NCI-H226 (cell line): Measurements from ENCODE around the gene FNDC10.
"Not testable (repeated sequence)": the region's sequence is repeated elsewhere in the genome, so short reads cannot be mapped to it uniquely, and the experiment has no call there.

Experiments used
- DNase-seq: peaks from one replicate; pipeline ENCODE4 v3.0.0-alpha.2; 2015

Gene FNDC10

DNA sequence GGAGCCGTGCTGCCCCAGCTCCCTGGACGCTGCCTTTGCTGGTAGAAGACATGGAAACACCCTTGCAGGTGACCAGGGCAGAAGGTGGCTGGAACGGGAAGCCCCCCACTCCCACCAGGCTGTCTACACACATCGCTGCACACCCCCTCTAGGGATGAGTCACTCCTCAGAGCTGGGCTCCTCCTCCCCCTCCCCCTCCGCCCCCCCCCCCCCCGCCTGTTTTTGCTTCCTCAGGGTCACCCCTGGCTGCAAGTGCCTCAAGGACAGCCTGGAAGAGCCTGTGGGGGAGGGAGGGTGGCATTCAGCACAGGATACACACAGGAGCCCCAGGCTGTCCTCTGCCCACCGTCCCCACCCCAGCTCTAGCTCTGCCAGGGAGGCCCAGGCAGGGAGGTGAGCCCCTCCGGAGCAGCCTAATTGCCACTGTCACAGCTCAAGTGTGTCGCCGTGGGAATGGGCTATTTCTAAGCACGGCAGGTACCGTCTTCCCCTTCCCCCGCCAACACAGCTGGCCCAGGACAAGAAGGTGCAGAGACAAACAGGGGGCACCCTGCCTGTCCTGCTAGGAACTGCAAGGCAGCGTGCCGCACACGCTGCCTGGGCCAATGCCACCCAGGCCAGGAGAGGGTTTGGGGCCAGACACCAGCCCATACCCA is 2.5 kb downstream of the FNDC10 start:
- no peak for DNase-seq

DNA sequence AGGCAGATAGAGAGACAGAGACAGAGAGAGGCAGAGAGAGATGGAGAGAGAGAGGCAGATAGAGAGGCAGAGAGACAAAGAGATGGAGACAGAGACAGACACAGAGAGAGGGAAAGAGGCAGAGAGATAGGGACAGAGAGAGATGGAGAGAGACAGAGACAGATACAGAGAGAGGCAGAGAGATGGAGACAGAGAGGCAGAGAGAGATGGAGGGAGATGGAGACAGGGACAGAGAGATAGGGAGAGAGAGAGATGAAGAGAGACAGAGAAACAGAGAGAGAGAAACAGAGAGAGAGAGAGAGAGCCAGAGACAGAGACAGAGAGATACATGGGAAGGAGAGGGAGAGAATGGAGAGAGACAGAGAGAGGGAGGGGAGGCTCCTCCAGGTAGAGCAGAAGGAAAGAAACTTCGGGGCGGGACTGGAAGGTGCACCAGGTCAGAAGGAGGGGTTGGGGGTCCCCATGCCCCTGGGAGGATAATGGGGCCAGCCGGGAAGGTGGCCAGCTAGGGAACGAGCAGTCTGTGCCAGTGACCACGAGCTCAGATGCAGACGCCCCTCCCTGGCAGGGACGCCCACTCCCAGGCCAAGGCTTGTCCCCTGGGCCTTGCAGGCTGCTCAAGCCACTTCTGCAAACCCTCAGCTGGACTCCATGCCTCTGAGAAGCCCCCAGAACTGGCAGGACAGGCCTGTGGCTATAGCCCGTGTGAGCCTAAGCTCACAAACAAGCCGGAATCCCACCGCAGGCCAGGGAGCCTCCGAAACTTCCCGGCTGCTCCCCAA is 3.3 kb downstream of the FNDC10 start:
- DNase-seq: no peak

DNA sequence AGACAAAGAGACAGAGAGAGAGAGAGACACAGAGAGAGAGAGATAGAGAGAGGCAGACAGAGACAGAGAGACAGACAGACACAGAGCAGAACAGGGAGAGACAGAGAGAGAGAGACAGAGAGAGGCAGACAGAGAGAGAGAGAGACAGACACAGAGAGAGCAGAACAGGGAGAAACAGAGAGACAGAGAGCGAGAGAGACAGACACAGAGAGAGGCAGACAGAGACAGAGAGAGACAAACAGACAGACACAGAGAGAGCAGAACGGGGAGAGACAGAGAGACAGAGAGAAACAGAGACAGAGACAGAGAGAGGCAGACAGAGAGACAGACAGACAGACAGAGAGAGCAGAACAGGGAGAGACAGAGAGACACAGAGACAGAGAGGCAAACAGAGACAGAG is 4.6 kb downstream of the FNDC10 start:
- not testable (repeated sequence) for DNase-seq

DNA sequence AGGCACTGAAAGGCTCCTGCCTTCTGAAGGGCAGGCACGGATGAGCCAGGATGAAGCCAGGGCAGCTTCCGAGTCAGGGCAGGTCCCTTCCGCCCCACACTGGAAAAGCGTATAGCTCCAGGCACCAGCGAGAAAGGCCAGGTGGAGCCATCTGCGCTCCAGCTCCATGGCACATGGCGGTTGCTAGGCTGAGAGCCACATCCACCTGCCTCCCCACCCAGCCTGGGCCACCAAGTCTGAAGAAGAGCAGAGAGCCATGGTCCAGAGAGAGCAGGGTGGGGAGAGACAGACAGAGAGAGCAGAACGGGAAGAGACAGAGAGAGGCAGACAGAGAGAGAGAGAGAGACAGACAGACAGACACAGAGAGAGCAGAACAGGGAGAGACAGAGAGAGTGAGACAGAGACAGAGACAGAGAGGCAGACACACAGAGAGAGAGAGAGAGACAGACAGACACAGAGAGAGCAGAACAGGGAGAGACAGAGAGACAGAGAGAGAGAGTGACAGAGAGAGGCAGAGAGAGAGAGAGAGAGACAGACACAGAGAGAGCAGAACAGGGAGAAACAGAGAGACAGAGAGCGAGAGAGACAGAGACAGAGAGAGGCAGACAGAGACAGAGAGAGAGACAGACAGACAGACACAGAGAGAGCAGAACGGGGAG is 5.2 kb downstream of the FNDC10 start:
- DNase-seq: no peak

DNA sequence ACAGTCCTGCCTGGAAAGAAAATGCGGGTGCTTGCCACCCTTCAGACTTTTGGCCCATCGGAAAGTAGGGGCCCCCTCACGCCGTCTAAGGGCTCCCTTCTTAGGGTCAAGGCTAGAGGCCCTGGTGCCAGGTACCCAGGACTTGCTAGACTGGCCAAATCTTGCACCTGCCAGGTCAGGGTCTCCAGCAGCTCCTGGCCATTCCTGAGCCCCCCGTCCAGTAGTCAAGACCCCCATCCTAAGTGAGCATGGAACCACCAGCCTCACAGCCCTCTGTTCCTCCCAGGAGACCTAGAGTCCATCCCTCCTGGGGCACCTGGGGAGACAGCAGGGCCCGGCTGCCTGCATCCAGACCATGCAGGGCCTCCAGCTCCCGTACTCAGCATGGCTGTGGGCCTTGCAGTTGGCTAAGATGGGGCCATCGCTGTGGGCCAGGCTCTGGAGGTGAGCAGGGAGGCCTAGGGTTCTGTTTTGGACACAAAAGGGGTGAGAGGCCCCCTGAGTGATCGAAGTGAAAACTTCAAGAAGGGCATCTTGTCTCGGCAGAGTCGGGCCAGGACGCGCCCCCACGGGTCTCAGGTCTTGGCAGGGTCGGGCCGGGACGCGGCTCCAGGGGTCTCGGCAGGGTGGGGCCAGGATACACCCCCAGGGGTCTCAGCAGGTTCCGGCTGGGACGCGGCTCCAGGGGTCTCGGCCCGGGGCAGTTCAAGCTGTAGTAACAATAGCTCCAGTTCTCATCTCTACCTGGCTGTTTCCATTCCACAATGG is 5.9 kb downstream of the FNDC10 start:
- no peak for DNase-seq

DNA sequence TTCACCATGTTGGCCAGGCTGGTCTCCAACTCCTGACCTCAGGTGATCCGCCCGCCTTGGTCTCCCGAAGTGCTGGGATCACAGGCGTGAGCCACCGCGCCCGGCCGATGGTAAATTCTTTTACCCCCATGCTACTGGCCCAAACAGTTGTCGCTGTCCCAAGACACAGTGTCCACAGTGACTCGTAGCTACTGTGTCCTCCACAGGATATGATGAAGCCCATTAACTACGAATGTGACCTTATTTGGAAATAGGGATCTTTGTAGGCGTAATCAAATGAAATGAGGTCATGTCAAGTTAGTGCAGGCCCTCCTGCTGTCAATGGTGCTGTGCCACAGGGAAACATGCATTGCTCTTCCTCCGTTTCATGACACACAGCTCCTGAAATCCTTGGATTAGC is 8.5 kb downstream of the FNDC10 start:
- DNase-seq: no peak

DNA sequence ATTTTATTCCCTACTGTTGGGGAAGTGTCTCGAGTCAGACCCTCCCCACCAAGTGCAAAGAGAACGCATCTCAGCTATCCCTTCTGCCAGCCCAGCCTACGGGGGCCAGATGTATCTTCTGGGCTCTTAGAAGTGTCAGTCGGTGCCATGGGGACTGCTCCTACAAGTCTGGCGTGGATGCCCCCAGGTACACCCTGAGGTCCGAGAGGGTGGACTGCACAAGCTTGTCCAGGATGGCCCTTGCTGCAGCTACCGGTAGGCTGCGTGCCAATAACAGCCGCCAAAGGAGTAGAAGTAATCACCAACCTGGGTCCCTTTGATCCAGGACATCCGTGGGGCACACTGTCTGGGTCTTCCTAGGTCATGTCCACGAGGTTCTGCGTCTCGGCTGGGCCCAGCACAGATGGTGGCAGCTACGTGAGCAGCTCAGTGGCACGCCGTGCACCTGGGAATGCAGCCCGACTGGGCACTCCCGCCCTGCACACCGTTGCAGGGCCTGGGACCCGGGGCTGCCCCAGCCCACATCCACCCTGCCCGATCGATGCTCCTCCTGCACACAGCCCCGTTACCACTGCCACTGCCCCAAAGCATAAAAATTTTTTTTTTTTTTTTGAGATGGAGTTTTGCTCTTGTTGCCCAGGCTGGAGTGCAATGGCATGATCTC is 16.5 kb downstream of the FNDC10 start:
- no peak for DNase-seq

DNA sequence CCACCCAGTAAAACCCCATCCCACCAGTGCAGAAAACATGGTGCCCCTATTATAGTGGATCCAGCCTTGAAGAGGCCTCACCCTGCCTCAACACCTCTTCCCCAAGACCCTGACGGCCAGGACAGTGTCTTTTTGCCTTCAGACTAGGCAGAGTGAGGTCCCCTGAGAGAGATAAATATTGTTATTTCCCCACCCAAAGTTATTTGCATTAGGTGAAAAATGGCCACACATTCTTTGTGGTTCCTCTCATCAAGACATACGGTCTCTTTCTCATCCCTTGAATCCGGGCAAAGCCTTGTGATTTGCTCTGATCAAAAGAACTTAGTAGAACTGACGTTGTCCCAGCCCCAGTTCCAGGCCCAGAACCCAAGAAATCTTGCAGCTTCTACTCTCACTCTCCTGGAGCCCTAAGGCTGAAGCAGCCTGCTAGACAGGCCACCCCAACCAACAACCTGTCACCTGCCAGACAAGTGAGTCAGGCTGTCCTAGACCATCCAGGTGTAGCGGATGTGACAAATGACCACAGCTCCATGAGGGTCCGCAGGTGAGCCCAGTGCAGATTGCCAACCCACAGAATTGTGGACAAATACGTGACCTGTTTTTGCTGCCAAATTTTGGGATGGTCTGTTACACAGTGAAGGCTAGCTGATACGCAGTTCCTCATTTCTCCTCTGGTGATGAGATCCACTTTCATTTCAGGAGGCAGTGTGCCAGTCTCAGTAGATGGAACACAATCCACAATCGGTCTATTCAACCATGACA is 17.2 kb downstream of the FNDC10 start:
- no peak for DNase-seq

DNA sequence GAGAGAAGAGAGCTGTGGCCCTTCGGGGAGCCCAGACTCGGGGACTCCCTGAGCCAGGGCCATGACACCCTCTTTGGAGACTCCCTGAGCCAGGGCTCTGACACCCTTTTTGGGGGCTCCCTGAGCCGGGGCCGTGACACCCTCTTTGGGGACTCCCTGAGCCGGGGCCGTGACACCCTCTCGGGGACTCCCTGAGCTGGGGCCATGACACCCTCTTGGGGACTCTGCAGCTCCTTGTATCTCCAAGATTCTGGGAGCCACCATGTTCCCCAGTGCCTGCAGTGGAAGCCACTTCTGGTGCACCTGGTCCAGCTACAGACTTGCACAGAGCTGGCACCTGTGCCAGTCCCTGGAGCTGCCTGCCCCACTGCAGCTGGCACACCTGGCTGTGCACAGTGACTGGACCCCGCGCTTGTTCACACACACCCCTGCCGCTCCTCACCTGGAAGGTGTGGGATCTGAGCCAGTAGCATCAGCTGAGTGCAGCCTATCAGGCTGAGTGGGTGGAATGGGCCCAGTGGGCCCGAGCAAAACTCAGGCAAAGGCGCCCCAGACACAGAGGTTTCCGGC is 21.5 kb downstream of the FNDC10 start:
- no peak for DNase-seq

DNA sequence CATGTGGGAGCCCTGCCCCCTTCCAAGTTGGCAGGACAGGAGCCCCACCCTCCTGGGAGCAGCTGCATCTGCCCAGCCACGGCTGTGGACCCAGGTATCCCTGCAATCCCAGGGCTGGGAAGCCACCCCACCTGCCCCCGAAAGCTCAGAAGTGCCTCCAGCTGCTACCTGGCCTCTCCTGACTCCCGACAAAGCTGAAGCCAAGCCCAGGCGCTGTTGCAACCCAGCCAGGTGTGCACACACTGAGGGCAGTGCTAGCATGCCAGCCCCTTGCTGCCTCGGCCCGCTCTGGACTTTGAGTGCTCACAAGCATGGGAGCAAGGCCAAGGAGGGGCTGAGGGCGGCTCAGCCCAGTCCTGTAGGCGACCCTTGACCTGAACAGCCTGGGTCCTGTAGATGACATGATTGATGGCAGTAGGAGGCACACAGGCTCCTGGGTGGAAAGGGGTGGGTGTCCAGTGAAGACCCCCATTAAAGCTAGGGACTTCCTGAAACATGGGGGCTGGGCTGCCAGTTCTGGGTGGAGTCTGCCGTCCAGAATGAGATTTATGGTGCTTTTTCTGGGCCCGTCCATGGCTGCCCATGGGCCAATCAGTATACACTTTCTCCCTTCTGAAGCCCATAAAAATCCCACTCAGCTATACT is 22.4 kb downstream of the FNDC10 start:
- DNase-seq: no peak

DNA sequence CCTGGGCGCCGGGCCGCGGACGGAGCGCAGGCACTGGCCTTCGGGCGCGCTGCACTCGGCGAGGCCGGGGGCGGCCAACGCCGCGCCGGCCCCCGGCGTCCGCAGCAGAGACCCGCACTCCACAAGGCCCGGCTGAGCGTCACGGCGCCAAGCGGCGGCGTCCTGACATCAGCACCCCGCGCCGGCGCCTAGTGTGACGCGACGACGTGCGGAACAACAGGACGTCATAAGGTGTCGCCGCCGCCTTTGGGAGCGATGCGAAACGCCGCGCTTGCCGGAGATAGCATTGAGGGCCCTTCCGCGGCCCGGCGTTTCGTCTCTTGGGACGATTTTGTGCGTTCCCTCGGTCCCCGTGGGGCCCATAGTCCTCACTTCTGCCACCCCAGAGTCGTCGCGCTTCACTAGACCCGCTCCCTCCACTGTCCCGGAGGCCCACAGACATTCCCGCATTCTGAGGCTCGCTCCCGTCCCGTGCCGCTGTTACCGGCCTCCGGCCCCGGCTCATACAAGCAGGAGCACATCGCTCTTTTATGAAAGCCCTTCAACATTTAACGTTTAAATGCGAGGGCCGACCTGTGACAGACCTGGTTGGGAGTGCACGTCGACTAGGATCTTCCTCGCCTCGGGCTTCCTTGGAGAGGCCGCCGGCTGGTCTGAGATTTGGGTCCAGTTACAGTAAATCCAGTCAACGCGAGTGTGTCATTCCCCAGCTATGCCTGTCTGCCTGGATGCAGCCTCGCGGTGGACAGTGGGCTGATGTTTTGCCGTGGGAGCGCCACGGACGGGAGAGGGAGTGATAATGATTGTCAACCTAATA is 25.0 kb downstream of the FNDC10 start, which contains the start of gene SSU72:
Gene SSU72, minus strand, starts transcription at position 143 of the 817 bp plus-strand sequence. CDS start 306 bp downstream, outside the sequence.
- peak; percentile 81 for DNase-seq

DNA sequence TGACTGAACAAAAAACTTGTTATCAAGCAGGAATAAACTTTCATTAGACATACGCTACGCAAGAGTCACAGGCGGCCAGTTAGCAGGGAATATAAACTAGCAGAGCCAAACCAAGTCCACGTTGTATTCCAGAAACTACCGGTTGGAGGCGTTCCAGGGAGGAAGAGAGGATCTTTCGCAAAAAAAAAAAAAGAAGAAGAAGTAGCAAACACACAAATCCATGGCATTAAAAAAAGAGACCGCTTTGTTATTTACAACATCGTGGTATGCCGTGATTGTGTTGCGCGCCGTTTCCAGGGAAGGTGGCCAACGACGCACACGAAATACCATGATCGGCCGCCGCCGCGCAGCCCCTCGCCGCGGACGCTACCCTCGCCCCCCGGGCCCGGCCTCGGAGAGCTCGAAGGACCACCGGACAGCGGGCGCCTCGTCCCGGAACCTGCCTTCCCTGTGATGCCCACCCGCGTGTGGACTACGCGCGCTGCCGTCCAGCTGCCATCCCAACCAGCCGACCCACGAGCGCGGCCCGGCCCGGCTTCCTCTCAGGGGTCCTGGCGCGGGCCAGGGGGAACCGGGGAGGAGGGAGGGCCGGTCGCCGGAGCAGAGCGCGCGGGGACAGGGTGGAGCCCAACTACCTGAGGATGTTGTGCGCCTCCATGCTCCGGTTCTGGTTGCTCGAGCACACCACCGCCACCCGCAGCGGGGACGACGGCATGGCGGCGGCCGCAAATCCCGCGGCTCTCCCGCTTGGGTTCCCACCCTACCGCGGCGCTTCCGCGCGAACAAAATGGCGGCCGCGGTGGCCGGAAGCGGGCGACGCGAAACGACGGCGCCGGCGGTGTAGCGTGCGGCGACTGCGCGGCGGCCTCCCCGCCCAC is 25.9 kb downstream of the FNDC10 start:
- DNase-seq: peak; percentile 75

DNA sequence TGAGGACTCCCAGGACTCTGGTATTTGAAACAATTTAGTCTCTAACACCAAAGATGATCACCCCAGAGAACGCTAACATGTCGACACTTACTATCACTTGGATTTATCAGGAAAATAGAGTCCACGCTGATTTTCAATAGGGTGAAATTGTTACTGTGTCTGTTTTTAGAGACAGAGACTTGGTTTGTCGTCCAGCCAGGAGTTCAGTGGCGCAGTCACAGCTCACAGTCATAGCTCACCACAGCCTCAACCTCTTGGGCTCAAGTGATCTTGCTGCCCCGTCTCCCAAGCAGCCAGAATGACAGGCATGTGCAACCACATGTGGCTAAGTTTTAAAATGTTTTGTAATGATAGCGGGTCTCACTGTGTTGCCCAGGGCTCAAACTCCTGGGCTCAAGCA is 30.6 kb downstream of the FNDC10 start:
- no peak for DNase-seq

DNA sequence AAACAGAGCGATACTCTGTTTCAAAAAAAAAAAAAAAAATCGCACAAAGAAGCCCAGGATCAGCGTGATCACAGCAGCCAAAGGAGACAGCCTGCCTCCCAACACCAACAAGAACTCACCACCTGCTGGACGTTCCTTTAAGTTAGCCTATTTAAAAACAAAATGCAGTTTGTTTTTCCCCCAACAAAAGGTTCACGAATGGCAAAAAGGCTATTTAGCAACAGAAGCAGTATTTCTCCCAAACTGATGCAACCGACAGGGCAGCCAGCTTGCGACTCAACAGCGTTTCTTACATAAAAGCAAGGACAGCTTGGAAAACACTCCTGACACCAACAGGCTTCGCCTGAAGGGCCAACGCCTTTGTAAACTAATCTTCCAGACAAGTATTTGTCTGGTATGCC is 32.0 kb downstream of the FNDC10 start:
- DNase-seq: no peak

DNA sequence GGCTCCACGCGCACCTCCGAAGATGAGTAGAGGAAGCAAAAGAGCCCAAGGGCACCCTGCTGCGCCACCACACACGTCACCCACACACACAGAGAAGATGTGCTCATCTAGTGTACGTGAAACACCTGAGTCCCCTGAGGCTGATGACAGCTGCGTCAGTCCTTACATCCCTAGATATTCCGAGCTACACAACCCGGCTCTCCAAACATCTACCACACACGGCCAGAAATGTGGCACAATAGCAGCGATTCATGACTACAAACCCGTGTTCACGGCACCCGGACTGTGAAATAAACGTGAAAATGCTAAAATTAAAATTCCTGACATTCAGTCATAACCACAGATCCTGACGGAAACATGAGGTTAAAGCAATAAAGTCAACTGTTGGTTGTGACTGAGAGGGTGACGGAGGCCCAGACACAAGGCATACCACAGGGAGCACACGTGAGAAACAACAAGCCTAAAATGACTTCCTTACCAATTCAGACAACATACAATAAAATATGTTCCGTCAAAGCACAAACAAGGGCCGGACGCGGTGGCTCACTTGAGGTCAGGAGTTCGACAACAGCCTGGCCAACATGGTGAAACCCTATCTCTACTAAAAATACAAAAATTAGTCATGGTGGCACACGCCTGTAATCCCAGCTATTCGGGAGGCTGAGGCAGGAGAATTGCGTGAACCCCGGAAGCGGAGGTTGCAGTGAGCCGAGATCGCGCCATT is 32.6 kb downstream of the FNDC10 start:
- no peak for DNase-seq

DNA sequence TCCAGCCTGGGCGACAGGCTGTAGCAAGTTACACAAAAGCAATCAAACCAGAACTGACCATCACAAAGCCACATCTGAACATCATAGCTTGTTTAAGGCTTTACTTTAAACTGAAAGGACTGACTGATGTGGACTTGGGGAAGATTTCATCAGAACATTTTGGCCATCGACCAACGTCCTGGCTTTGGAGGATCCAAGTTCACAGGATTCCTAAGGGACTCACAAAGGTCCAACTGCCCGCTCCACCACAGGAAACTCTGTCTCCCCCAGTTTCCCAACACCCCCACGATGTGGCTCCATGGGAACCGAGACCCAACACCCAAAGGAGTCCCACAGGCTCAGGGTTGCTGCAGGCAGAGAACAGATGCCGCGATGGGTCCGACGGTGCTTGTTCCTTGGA is 34.6 kb downstream of the FNDC10 start:
- no peak for DNase-seq

DNA sequence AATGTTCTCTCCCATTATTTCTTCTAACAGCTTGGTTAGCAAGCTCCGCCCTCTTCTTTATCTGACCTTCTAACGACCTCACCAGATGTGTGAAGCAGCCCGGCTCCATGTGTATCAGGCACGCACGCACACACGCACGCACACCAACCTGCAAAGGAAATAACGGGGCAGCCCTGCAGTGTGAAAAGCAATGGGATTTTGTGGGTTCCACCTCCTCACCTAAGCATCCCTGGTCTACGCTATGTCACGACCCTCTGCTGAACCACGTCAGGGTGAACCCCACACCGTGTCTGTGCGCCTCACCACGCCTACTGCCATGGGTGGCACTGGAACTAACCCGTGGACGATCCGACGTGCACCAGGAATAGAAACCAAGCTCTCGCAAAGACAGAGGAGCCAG is 35.7 kb downstream of the FNDC10 start:
- no peak for DNase-seq

DNA sequence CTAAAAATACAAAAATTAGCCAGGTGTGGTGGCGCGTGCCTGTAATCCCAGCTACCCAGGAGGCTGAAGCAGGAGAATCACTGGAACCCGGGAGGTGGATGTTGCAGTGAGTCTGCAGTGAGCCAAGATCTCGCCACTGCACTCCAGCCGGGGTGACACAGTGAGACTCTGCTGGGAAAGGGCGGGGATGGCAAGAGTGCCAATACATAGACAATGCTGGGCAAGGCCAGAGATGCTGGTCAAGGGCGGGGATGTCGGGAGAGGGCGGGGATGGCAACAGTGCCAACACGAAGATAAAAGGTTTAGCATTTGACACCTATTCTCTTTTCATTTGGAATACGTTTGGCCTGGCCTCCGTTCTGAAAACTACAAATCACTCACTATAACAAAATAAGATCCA is 36.2 kb downstream of the FNDC10 start:
- DNase-seq: no peak
